Breast epithelium (tissue), 4 donors: ENCODE measurements around the gene PCSK2. TPM values are rescaled to one million over a fixed set of nuclear protein-coding genes. Genes with fewer than 3 reads are reported as not detected.

Experiments used
- DNase-seq, 2 donors: peaks; one replicate each; pipeline ENCODE4 v3.0.0-alpha.2; 2019; ENCODE audit warnings: low spot score in 2 of 2
- H3K27ac ChIP-seq, 2 donors: fragments of 200-600 bp; sonication (generic) in 1 of 2; one replicate each; pipeline ENCODE4 v1.5.1; 2016 to 2019; ENCODE audit warnings: mild to moderate bottlenecking in 1 of 2
- H3K27me3 ChIP-seq, 2 donors: fragments of 200-600 bp; sonication (generic) in 1 of 2; one replicate each; pipeline versions ENCODE4 v1.5.1 to v1.6.0; 2017 to 2019; ENCODE audit warnings: control low read depth in 1 of 2, mild to moderate bottlenecking in 1 of 2
- H3K36me3 ChIP-seq: fragments of 200-600 bp; one replicate; pipeline ENCODE4 v1.5.1; 2019
- H3K4me1 ChIP-seq, 2 donors: fragments of 200-600 bp; sonication (generic); one replicate each; pipeline ENCODE4 v1.5.1; 2016 to 2019; ENCODE audit warnings: control low read depth in 1 of 2
- H3K4me3 ChIP-seq, 3 donors: fragments of 200-600 bp; sonication (generic); 1 replicate in 2 of 3; 2 replicates in 1 of 3; pipeline ENCODE4 v1.5.1; 2016 to 2019; ENCODE audit warnings: mild to moderate bottlenecking in 3 of 3, moderate library complexity in 2 of 3
- H3K9me3 ChIP-seq, 2 donors: fragments of 200-600 bp; sonication (generic) in 1 of 2; one replicate each; pipeline ENCODE4 v1.5.1; 2016 to 2019; ENCODE audit warnings: control low read depth in 1 of 2
- POLR2A ChIP-seq: fragments of 450-650 bp; IDR thresholded peaks from one replicate; pipeline ENCODE4 v1.6.1; 2016; ENCODE audit warnings: antibody characterized with exemption, mild to moderate bottlenecking, moderate library complexity
- POLR2AphosphoS5 ChIP-seq, 3 donors: sonication (generic); formaldehyde crosslinking; IDR thresholded peaks; one replicate each; pipeline ENCODE4 v1.6.1; 2017; ENCODE audit warnings: antibody characterized with exemption in 3 of 3
- intact Hi-C: fragments of 100-400 bp; cut with DNase I; formaldehyde crosslinking; loops from one replicate; pipeline ENCODE4 v1.15.1; 2023; ENCODE audit warnings: low total_unique reads
- total RNA-seq, 3 donors: library from RNA; depleted of rRNA; stranded (reverse); fragments of >200 nt; gene quantifications; one replicate each; pipeline ENCODE4 v1.1.0, GENCODE V29; 2016
- TF ChIP-seq, protein P1 (sequence below), 3 donors: fragments of 450-650 bp; IDR thresholded peaks; one replicate each; pipeline ENCODE4 v1.5.1; 2016 to 2017; ENCODE audit warnings: antibody characterized with exemption in 3 of 3, mild to moderate bottlenecking in 3 of 3, moderate library complexity in 3 of 3

PCSK2 gene
- total RNA-seq, 3 donors from 2014 or later: 0.16 TPM; not detected in 2

DNA sequence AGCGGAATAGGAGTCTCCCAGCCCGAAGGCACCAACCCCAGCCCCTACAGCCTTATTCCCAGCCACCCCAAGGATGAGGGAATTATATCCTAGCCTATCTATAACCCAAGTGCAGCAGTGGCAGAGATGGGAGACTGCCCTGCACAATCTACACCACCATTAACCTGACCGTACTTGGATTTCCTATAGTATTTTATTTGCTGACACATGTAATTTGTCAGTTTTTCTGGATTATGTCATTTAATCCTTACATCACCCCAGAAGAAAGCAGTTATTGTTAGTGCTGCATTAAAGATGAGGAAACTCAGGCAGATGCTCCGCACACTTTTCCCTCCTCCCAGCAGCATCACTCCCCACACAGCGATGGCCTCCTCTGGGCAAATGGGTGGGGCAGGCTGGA lies 298.3 kb downstream of the PCSK2 start:
- intact Hi-C loops: no loop called here
- DNase-seq: no peak

GRCh38 chr20:17525650-17526049 lies 298.8 kb downstream of the PCSK2 start:
- H3K4me3 ChIP-seq: no peak overlapping the region
- no peaks in the 10 kb centered on the region for H3K27me3 ChIP-seq
- H3K27ac ChIP-seq: no peak overlapping the region
- DNase-seq: no peak
- no peaks in the 10 kb centered on the region for H3K4me1 ChIP-seq
- H3K36me3 ChIP-seq: no peaks in the 10 kb centered on the region
- intact Hi-C loops: no loop called here
- no peaks in the 10 kb centered on the region for H3K9me3 ChIP-seq
- TF ChIP-seq POLR2A (no peak), POLR2AphosphoS5 (IDR thresholded peaks at IDR 0.05) (no peak)
- TF ChIP-seq, protein P1, sequence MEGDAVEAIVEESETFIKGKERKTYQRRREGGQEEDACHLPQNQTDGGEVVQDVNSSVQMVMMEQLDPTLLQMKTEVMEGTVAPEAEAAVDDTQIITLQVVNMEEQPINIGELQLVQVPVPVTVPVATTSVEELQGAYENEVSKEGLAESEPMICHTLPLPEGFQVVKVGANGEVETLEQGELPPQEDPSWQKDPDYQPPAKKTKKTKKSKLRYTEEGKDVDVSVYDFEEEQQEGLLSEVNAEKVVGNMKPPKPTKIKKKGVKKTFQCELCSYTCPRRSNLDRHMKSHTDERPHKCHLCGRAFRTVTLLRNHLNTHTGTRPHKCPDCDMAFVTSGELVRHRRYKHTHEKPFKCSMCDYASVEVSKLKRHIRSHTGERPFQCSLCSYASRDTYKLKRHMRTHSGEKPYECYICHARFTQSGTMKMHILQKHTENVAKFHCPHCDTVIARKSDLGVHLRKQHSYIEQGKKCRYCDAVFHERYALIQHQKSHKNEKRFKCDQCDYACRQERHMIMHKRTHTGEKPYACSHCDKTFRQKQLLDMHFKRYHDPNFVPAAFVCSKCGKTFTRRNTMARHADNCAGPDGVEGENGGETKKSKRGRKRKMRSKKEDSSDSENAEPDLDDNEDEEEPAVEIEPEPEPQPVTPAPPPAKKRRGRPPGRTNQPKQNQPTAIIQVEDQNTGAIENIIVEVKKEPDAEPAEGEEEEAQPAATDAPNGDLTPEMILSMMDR (IDR thresholded peaks at IDR 0.05): no peak

More for the DNA sequence above, 298.3 kb downstream of the PCSK2 start:
- Histone ChIP-seq H3K4me3 (no peak overlapping the region), H3K4me1 (no peaks in the 10 kb centered on the region), H3K36me3 (no peaks in the 10 kb centered on the region), H3K27me3 (no peaks in the 10 kb centered on the region), H3K9me3 (no peaks in the 10 kb centered on the region), H3K27ac (no peak overlapping the region)
- TF ChIP-seq POLR2AphosphoS5 (IDR thresholded peaks at IDR 0.05) (no peak), POLR2A (no peak)
- TF ChIP-seq, protein P1 (IDR thresholded peaks at IDR 0.05): no peak

DNA sequence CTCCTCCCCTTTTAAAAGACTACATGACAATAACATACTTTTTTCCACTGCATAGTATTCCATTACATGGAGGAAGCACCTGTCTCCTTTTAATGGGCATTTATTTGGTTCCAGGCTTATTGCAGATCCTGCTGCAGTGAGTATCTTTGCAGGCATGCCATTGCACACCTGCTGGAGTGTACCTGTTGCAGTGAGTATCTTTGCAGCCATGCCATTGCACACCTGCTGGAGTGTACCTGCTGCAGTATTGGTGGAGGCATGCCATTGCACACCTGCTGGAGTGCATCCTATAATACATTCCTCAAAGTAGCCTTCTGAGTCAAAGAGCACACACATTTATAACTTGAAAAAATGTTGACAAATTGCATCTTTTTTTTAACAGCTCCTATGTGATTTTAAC lies 302.7 kb downstream of the PCSK2 start:
- Histone ChIP-seq H3K36me3 (no peaks in the 10 kb centered on the region), H3K27ac (no peak overlapping the region), H3K4me3 (no peak overlapping the region), H3K9me3 (no peaks in the 10 kb centered on the region), H3K4me1 (no peaks in the 10 kb centered on the region), H3K27me3 (no peaks in the 10 kb centered on the region)
- DNase-seq: no peak
- TF ChIP-seq POLR2AphosphoS5 (IDR thresholded peaks at IDR 0.05) (no peak), POLR2A (no peak)
- TF ChIP-seq, protein P1 (IDR thresholded peaks at IDR 0.05): no peak
- intact Hi-C loops: no loop called here

DNA sequence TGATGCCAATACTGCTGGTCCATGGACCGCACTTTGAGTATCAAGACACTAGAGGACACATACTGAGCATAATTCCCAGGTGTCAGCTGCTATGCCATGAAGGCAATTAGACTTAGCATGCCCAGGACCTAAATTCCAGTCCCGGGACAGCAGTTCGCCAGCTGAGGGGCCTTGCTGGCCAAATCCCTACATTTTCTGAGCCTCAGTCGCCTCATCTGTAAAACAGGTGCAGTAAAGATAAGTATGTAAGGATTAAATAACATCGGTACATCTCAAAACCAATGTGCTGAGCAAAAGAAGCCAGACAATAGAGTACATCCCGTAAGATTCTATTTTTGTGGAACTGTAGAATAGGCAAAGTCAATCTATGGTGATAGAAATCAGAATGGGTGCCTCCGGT lies 303.3 kb downstream of the PCSK2 start:
- no peaks in the 10 kb centered on the region for H3K36me3 ChIP-seq
- TF ChIP-seq POLR2AphosphoS5 (IDR thresholded peaks at IDR 0.05) (no peak), POLR2A (no peak)
- TF ChIP-seq, protein P1 (IDR thresholded peaks at IDR 0.05): no peak
- H3K4me3 ChIP-seq: no peak overlapping the region
- H3K27ac ChIP-seq: no peak overlapping the region
- no peaks in the 10 kb centered on the region for H3K9me3 ChIP-seq
- intact Hi-C loops: loop anchor here (5.0 kb wide), 1 partner anchor 977 kb away; the partner anchor contains the start of gene SEC23B
- H3K27me3 ChIP-seq: no peaks in the 10 kb centered on the region
- DNase-seq: no peak
- no peaks in the 10 kb centered on the region for H3K4me1 ChIP-seq

DNA sequence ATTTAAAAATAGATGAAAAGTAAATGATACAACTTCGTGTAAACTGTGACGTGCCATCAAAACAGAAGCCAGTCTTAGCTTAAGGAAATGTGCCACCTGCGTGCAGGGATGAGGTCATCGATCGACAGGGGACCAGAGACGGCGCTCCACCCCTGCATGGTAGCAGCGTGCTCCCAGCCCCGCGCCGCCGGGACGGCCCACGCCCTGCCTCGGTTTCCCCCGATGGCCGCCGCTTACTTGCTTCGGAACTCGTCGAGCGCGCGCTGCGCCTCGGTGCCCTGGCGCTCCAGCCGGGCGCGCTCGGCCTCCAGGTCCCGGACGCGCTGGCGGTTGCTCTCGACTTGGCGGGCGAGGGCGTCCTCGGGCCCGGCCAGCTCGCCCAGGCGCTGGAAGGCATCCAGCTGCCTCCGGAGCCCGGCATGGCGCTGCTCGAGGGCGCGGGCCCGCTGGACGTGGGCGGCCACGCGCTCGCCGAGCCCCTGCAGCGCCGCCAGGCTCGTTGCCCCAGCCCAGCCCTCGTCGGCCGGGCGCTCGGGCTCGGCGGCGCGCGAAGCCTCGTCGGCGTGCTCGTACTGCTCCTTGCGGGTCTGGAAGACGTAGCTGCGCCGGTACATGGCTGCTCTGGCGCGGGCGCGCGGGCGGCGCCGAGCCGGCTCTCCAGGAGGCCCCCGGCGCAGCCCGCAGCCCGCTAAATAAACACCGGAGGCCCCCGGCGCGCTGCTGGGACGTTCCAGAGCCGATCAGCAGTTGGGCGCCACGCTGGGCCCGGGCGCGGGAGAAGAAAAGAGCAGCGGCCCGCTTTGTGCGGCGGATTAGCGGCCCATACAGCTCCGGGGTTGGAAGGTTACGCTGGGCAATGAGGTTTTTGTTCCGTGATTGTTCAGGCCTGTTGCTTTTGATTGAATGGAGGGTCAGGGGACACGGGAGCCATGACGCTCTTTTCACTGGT lies 304.1 kb downstream of the PCSK2 start, which contains the start of gene BFSP1:
Gene BFSP1, minus strand, starts transcription at position 664 of the 949 bp plus-strand sequence. Its CDS starts 50 bp downstream, at position 614.
- peak; percentile 56 to 58 for DNase-seq
- Histone ChIP-seq H3K27me3 (no peaks in the 10 kb centered on the region), H3K36me3 (no peaks in the 10 kb centered on the region), H3K4me1 (no peaks in the 10 kb centered on the region), H3K27ac (peak within 1 kb of the TSS; percentile 80 to 85), H3K4me3 (peak within 1 kb of the TSS; percentile 53 to 79 (median 61)), H3K9me3 (no peaks in the 10 kb centered on the region)
- TF ChIP-seq, protein P1 (IDR thresholded peaks at IDR 0.05): peak in 1 of 3 donors; percentile 8
- TF ChIP-seq POLR2A: no peak
- no peak for TF ChIP-seq POLR2AphosphoS5 (IDR thresholded peaks at IDR 0.05)
- intact Hi-C loops: loop anchor here (5.0 kb wide), 1 partner anchor 976 kb away; the partner anchor contains the start of gene SEC23B
